ENCODE measurements around the gene RNF26. TPM values are rescaled to one million over a fixed set of nuclear protein-coding genes. Genes with fewer than 3 reads are reported as not detected.

RNF26 gene
- total and polyA plus RNA-seq, 4 donors = 6.3 to 19.1 (median 11.1) TPM

DNA sequence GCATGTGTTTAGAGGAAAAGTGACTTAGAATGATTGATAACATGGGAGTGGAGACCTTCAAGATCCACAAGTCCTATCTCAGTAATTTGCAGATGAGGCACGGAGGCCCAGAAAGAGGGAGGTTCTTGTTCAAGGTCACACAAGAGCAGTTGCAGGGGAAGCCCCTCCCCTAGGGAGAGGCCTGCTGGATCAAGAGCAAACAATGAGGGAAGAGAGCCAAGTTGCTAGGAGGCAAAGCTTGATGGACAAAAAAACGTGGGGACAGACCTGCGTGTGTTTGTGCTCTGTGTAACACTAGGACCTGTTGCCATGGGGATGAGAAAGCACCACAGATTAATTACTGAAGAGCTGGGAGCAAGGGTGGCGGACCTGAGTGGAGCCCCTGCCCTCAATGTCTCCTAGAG lies 18.5 kb downstream of the RNF26 start:
- Histone ChIP-seq H3K27ac (ENCODE audit: low read depth in 1 of 2, low read length in 2 of 2) (no peak overlapping the region), H3K27me3 (ENCODE audit: control insufficient read depth in 4 of 4, insufficient read depth in 4 of 4, low read length in 3 of 4) (no peaks in the 10 kb centered on the region), H3K36me3 (ENCODE audit: control insufficient read depth in 4 of 4, insufficient read depth in 3 of 4, low read depth in 1 of 4, low read length in 3 of 4) (peaks cover 0 to 5% (median 1%) of the 10 kb centered on the region in 4 donors), H3K4me1 (ENCODE audit: control insufficient read depth in 4 of 4, insufficient read depth in 4 of 4, low read length in 3 of 4) (peaks cover 5 to 24% (median 14%) of the 10 kb centered on the region in 4 donors), H3K4me3 (ENCODE audit: low read depth in 1 of 3, low read length in 3 of 3) (no peak overlapping the region), H3K9me3 (ENCODE audit: control insufficient read depth in 4 of 4, low read length in 3 of 4) (no peaks in the 10 kb centered on the region), H3K9ac (ENCODE audit: low read depth in 1 of 2, low read length in 2 of 2) (no peak overlapping the region)
- DNase-seq (ENCODE audit: low spot score) = no peak
- 31% methylated on average over 4 of the region's 4 CpGs for WGBS
- TF ChIP-seq, protein P1, sequence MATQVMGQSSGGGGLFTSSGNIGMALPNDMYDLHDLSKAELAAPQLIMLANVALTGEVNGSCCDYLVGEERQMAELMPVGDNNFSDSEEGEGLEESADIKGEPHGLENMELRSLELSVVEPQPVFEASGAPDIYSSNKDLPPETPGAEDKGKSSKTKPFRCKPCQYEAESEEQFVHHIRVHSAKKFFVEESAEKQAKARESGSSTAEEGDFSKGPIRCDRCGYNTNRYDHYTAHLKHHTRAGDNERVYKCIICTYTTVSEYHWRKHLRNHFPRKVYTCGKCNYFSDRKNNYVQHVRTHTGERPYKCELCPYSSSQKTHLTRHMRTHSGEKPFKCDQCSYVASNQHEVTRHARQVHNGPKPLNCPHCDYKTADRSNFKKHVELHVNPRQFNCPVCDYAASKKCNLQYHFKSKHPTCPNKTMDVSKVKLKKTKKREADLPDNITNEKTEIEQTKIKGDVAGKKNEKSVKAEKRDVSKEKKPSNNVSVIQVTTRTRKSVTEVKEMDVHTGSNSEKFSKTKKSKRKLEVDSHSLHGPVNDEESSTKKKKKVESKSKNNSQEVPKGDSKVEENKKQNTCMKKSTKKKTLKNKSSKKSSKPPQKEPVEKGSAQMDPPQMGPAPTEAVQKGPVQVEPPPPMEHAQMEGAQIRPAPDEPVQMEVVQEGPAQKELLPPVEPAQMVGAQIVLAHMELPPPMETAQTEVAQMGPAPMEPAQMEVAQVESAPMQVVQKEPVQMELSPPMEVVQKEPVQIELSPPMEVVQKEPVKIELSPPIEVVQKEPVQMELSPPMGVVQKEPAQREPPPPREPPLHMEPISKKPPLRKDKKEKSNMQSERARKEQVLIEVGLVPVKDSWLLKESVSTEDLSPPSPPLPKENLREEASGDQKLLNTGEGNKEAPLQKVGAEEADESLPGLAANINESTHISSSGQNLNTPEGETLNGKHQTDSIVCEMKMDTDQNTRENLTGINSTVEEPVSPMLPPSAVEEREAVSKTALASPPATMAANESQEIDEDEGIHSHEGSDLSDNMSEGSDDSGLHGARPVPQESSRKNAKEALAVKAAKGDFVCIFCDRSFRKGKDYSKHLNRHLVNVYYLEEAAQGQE (IDR thresholded peaks at IDR 0.05) = no peak
- TF ChIP-seq RAD21 (IDR thresholded peaks at IDR 0.05) (peak in 1 of 2 donors; percentile 15), SP1 (IDR thresholded peaks at IDR 0.05) (peak; percentile 16)

DNA sequence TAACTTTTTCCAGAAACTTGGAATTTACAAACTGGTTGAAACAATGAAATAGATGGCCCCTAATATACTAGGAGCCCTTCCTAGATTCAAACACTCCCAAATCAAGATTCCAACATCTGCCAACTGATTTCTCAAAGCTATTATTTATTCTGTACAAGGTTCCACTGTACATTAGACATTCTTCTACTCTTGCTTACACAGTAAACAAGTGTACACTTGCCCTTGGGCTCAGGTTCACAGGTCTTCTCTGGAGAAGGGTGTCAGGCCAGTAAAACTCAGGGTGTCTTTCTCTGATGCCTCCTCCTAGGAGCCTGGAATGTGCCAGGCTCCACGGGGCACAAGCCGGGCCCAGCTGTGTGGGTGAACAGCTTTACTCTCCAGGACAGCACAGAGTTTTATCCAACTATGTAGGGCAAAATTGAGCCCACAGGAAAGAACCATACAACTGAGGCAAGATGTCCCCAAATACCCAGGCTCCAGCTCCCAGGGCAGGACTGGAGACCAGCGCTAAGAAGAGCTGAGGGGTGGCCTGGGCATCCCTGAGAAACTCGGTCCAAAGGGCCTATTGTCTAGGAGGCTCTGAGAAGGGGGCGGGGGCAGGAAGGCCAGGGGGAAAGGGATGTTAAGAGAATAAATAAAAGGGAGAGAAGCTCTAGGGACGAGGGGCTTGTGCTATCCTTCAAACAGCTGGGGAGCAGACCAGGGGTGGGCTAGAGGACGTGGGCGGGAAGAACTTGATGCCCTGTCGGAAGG lies 20.9 kb downstream of the RNF26 start:
- H3K36me3 ChIP-seq (ENCODE audit: control insufficient read depth in 4 of 4, insufficient read depth in 3 of 4, low read depth in 1 of 4, low read length in 3 of 4) = peaks cover 0 to 19% (median 11%) of the 10 kb centered on the region in 4 donors
- no peak overlapping the region for H3K9ac ChIP-seq (ENCODE audit: low read depth in 1 of 2, low read length in 2 of 2)
- no peak for TF ChIP-seq RAD21 (IDR thresholded peaks at IDR 0.05)
- TF ChIP-seq FOXA1 (IDR thresholded peaks at IDR 0.05) = no peak
- H3K4me3 ChIP-seq (ENCODE audit: low read depth in 1 of 3, low read length in 3 of 3) = no peak overlapping the region
- H3K27me3 ChIP-seq (ENCODE audit: control insufficient read depth in 4 of 4, insufficient read depth in 4 of 4, low read length in 3 of 4) = no peaks in the 10 kb centered on the region
- H3K9me3 ChIP-seq (ENCODE audit: control insufficient read depth in 4 of 4, low read length in 3 of 4) = no peaks in the 10 kb centered on the region
- H3K27ac ChIP-seq (ENCODE audit: low read depth in 1 of 2, low read length in 2 of 2) = no peak overlapping the region
- no peak for DNase-seq (ENCODE audit: low spot score)
- 82% methylated on average over 9 of the region's 9 CpGs for WGBS
- peaks cover 5 to 30% (median 14%) of the 10 kb centered on the region in 4 donors for H3K4me1 ChIP-seq (ENCODE audit: control insufficient read depth in 4 of 4, insufficient read depth in 4 of 4, low read length in 3 of 4)

DNA sequence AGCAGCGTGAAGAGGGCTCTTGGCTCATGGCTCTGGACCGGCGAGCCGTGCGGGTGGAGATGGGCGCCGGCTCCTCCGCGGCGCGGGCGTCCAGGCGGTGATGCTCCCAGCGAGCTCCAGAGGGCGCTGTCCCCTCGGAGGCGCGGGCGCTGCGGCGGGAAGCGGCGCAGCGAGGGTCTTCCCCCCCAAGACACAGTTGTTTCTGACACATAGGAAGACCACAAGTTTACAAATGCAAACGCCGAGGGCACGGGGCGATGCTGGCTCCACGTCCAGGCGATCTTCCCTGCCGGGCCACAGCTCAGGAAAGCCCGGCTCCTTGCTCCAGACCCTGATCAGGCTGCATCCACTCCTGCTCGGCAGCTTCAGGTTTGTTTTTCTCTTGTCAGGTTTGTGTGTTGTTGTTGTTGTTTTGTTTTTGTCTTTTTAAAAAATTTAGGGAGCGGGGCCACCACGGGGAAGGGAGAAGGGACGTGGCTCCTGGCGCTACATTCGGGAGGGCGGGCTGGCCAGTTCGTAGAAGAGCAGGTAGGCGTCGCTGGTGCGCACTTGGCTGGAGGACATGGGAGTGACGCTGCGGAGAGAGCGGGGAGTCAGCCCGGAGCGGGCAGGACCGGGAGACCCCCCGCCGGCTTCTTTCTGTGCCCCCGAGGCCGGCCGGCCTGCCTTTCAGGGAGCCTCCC lies 22.2 kb downstream of the RNF26 start:
- Histone ChIP-seq H3K4me1 (ENCODE audit: control insufficient read depth in 4 of 4, insufficient read depth in 4 of 4, low read length in 3 of 4) (peaks cover 7 to 40% (median 18%) of the 10 kb centered on the region in 4 donors), H3K27me3 (ENCODE audit: control insufficient read depth in 4 of 4, insufficient read depth in 4 of 4, low read length in 3 of 4) (no peaks in the 10 kb centered on the region), H3K9me3 (ENCODE audit: control insufficient read depth in 4 of 4, low read length in 3 of 4) (no peaks in the 10 kb centered on the region), H3K27ac (ENCODE audit: low read depth in 1 of 2, low read length in 2 of 2) (no peak overlapping the region), H3K4me3 (ENCODE audit: low read depth in 1 of 3, low read length in 3 of 3) (peak overlapping the region; percentile 33 to 45 (median 44)), H3K9ac (ENCODE audit: low read depth in 1 of 2, low read length in 2 of 2) (peak overlapping the region in 1 of 2 donors; percentile 36), H3K36me3 (ENCODE audit: control insufficient read depth in 4 of 4, insufficient read depth in 3 of 4, low read depth in 1 of 4, low read length in 3 of 4) (peaks cover 0 to 19% (median 11%) of the 10 kb centered on the region in 4 donors)
- WGBS = 12% methylated on average over 54 of the region's 54 CpGs
- peak; percentile 76 for DNase-seq (ENCODE audit: low spot score)
- TF ChIP-seq SP1 (IDR thresholded peaks at IDR 0.05) (no peak), FOXA1 (IDR thresholded peaks at IDR 0.05) (no peak), RAD21 (IDR thresholded peaks at IDR 0.05) (peak; percentile 77), HNF4G (IDR thresholded peaks at IDR 0.05) (no peak)
- TF ChIP-seq, protein P1 (IDR thresholded peaks at IDR 0.05) = no peak
- TF ChIP-seq, protein P2, sequence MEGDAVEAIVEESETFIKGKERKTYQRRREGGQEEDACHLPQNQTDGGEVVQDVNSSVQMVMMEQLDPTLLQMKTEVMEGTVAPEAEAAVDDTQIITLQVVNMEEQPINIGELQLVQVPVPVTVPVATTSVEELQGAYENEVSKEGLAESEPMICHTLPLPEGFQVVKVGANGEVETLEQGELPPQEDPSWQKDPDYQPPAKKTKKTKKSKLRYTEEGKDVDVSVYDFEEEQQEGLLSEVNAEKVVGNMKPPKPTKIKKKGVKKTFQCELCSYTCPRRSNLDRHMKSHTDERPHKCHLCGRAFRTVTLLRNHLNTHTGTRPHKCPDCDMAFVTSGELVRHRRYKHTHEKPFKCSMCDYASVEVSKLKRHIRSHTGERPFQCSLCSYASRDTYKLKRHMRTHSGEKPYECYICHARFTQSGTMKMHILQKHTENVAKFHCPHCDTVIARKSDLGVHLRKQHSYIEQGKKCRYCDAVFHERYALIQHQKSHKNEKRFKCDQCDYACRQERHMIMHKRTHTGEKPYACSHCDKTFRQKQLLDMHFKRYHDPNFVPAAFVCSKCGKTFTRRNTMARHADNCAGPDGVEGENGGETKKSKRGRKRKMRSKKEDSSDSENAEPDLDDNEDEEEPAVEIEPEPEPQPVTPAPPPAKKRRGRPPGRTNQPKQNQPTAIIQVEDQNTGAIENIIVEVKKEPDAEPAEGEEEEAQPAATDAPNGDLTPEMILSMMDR (IDR thresholded peaks at IDR 0.05; ENCODE audit: low read depth, low read length, missing input control) = peak; percentile 77

Measured in liver (tissue), 9 donors.